G401 (cell line): ENCODE measurements around the gene GLUD1. TPM values are rescaled to one million over a fixed set of nuclear protein-coding genes. Genes with fewer than 3 reads are reported as not detected.
A peak's percentile ranks its signal among the peaks of the same experiment; 100 is the strongest.
"Not testable (repeated sequence)": the region's sequence is repeated elsewhere in the genome, so short reads cannot be mapped to it uniquely, and the experiment has no call there.

Experiments used
- DNase-seq: peaks from one replicate; pipeline ENCODE4 v3.0.0-alpha.2; 2015; ENCODE audit warnings: low spot score
- in situ Hi-C: cut with HindIII; loops from 2 replicates; pipeline ENCODE4 v1.10.0; 2016; ENCODE audit warnings: low sequenced_read_pairs, mixed read lengths
- total RNA-seq: library from RNA; depleted of rRNA; stranded (reverse); fragments of >200 nt; shearing (Covaris generic); gene quantifications from 2 replicates; pipeline ENCODE4 v1.2.3, GENCODE V29; 2014; rRNA removed

Gene GLUD1
- total RNA-seq, 1 experiment from 2014 or later = 208 TPM

DNA sequence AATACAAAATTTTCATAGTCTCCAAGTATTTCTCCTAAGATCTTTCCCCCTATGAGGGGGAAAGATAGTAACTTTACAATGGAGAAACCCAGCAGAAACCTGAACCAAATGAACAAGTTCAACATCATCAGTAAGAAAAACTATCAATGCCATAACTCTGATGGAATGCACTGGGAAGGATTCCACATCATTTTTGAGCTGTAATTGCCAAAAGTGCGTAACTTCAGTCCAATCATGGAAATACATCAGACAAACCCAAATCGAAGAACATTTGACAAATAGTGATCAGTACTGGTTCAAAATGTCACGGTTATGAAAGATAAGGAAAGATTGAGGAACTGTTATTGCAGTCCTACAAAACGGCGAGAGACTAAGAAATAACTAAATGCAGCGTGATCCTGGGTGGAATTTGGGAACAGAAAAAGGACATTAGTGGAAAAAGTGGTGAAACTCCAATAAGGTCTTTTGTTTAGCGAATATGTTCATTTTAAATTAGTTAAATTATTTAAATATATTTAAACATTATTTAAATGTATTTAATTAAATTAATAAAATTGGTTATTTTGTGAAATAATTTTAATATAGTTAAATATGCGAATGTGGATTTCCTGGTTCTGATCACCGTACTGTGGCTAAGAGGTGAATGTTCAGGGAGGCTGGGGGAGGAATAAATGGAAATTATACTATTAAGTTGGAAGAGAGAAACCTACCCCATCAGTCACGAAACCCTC lies 79.5 kb downstream of the GLUD1 start:
- DNase-seq, in situ Hi-C loops: not testable (repeated sequence)

DNA sequence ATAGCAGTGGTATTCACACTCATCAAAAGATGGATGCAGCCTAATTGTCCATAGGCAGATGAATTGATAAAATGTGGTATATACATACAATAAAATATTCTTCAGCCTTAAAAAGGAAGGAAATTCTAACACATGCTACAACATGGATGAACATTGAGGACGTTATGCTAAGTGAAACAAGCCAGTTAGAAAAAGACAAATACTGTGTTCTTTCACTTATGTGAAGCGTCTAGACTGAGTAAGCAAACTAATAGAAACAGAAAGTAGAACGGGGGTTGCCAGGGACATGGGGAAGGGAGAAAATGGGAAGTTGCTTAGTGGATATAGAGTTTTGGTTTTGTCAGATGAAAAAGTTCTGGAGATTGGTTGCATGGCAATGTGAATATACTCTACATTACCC lies 81.1 kb downstream of the GLUD1 start:
- DNase-seq, in situ Hi-C loops: not testable (repeated sequence)

DNA sequence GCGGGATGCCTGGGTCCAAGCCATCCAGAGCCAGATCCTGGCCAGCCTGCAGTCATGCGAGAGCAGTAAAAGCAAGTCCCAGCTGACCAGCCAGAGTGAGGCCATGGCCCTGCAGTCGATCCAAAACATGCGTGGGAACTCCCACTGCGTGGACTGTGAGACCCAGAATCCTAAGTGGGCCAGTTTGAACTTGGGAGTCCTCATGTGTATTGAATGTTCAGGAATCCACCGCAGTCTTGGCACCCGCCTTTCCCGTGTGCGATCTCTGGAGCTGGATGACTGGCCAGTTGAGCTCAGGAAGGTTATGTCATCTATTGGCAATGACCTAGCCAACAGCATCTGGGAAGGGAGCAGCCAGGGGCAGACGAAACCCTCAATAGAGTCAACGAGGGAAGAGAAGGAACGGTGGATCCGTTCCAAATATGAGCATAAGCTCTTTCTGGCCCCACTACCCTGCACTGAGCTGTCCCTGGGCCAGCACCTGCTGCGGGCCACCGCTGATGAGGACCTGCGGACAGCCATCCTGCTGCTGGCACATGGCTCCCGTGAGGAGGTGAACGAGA lies 85.4 kb downstream of the GLUD1 start:
- in situ Hi-C loops = not testable (repeated sequence)
- peak; percentile 16 for DNase-seq

DNA sequence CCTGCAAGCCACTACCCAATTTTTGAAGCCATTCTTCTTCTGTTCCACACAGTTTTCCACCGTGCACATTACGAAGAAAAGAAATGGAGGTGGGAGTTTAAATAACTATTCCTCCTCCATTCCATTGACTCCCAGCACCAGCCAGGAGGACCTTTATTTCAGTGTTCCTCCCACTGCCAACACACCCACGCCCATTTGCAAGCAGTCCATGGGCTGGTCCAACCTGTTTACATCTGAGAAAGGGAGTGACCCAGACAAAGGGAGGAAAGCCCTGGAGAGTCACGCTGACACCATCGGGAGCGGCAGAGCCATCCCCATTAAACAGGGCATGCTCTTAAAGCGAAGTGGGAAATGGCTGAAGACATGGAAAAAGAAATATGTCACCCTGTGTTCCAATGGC lies 86.3 kb downstream of the GLUD1 start:
- DNase-seq, in situ Hi-C loops: not testable (repeated sequence)

DNA sequence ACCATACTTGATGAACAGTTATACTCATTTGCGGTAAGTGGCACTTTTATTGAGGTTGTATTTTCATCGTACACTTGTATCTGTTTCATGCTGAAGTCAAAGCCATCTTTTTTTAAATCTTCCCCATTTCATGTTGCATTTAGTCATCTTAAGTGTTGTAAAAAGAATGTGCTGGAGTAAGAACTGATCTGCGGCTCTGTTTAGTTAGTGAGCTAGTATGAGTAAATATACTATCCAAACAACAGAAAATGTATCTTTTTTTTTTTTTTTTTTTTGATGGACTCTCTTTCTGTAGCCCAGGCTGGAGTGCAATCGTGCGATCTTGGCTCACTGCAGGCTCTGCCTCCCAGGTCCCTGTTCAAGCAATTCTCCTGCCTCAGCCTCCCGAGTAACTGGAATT lies 87.0 kb downstream of the GLUD1 start:
- in situ Hi-C loops, DNase-seq: not testable (repeated sequence)

DNA sequence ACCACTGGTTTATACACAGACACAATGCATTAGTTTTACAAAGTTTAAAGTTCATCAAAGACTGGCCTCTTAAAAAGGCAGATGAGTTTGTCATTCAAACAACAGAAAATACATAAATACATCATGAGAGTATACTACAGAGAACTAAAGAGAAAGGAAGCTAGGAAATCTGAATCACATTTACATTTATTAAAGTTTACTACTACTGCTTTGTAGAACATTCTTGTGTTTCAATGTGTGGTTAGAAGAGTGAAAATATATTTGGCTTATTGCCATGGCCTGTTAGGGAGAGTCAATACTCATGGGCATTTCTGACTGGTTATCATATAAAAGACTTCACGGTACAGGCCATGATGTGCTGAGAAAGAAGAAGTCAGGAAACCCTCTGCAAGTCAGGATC lies 87.5 kb downstream of the GLUD1 start:
- in situ Hi-C loops, DNase-seq: not testable (repeated sequence)

DNA sequence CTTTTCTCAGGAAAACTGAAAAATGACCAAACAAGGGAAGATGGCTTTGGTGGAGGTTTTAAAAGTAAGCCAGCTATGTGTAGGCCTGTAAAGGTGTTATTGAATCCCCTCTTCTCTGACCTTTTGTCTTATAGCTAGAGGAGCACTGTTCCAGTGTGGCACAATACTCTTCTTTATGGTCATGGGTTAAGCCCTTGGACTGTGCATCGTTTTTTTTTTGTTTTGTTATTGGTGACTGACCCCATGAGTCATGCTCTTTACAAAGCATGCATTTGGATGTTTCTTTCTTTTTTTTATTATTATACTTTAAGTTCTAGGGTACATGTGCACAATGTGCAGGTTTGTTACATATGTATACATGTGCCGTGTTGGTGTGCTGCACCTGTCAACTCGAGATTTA lies 94.2 kb downstream of the GLUD1 start:
- DNase-seq = no peak
- in situ Hi-C loops = no loop called here

Other genes with a start within 250 kb of the GLUD1 start
- 7.2 and 9.7 TPM in 2 replicates for gene MMRN2, start 137.2 kb downstream of the GLUD1 start, total RNA-seq
- gene SNCG, start 136.2 kb downstream of the GLUD1 start, total RNA-seq = 53.5 and 71.1 TPM in 2 replicates
- not detected in 2 replicates for gene ADIRF, start 126.4 kb downstream of the GLUD1 start, total RNA-seq
- gene FAM25A, start 74.5 kb downstream of the GLUD1 start, total RNA-seq = not detected in 2 replicates
- 35.4 and 41.5 TPM in 2 replicates for gene SHLD2, start 363 bp upstream of the GLUD1 start, total RNA-seq
- gene NUTM2A, start 130.6 kb upstream of the GLUD1 start, total RNA-seq = not detected in 2 replicates